ENCODE measurements around the gene NINJ2. TPM values are rescaled to one million over a fixed set of nuclear protein-coding genes. Genes with fewer than 3 reads are reported as not detected.
A peak's percentile ranks its signal among the peaks of the same experiment; 100 is the strongest.

The NINJ2 gene
- total RNA-seq, 2 experiments from 2014 or later, result 5.1 to 7.5 TPM

DNA sequence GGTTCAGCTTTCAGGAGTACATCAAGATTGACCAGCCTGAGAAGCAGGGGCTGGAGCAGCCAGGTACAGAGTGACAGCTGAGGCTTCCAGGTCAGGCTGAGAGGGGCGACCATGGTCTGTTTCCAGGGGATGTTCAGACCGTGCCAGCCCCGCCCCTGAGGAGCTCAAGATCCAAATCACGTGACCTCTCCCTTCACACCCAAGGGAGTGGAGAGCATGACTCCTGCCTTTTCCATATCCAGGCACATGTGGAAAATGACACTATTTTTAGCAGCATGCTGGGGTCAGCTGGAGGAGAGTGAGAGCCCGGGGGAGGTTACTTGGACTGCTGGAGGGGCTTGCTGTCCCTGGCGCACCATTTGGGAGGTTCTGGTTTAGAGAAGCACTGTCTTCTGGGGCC is 110.8 kb downstream of the NINJ2 start:
- H3K36me3 Mint-ChIP-seq, result no peaks in the 10 kb centered on the region
- H3K27ac Mint-ChIP-seq, result no peak overlapping the region
- ChIA-PET CTCF (interaction anchor here (2.9 kb wide), 1 partner anchor 99 kb away, joined by 36 read pairs; no protein-coding TSS in a partner anchor), POLR2A (no interaction called here)
- no peak overlapping the region for H3K4me3 Mint-ChIP-seq
- intact Hi-C loops (cut with micrococcal nuclease), result no loop called here
- no peak for DNase-seq
- H3K4me1 Mint-ChIP-seq (ENCODE audit: low read depth), result peaks cover 26% of the 10 kb centered on the region
- H3K27me3 Mint-ChIP-seq, result no peaks in the 10 kb centered on the region
- H3K9me3 Mint-ChIP-seq, result no peaks in the 10 kb centered on the region

DNA sequence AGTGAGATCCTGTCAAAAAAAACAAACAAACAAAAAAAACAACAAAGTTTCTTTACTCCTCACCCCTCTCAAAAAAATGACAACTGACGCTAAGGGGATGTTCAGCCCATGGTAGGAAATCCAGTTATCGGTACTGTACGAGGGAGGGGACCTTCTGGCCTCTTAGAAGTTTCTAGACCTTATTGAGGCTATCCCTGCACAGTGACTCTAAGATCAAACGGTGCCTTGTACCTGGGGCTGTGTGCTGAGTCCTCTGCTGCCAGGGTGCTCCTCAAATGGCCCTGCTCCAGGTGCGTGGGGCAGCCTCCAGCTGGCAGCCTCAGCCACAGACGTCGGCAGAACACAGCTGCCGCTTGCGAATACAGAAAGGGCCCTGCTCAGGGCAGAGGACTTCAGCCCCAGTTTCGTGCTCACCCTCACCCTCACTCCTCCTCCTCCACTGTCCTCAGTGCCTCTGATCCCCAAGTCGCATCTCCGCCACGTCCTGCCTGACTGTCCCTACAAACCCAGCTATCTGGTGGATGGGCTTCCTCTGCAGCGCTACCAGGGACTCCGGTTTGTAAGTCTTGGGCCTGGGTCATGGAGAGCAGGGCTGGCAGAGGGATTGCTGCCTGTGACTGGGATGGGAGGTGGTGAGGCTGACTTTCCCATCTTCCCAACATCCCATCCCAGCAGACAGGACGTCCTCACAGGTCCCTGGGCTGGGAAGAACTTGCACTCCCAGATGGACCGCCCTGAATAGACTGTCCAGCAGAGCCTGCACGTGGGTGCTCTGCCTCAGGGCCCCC is 112.6 kb downstream of the NINJ2 start:
- intact Hi-C loops (cut with micrococcal nuclease), result no loop called here
- CTCF ChIA-PET, result interaction anchor here (1.1 to 2.9 kb wide), 3 partner anchors 9 to 108 kb away, joined by 4 to 36 read pairs (median 5); no protein-coding TSS in a partner anchor
- peaks cover 32% of the 10 kb centered on the region for H3K4me1 Mint-ChIP-seq (ENCODE audit: low read depth)

DNA sequence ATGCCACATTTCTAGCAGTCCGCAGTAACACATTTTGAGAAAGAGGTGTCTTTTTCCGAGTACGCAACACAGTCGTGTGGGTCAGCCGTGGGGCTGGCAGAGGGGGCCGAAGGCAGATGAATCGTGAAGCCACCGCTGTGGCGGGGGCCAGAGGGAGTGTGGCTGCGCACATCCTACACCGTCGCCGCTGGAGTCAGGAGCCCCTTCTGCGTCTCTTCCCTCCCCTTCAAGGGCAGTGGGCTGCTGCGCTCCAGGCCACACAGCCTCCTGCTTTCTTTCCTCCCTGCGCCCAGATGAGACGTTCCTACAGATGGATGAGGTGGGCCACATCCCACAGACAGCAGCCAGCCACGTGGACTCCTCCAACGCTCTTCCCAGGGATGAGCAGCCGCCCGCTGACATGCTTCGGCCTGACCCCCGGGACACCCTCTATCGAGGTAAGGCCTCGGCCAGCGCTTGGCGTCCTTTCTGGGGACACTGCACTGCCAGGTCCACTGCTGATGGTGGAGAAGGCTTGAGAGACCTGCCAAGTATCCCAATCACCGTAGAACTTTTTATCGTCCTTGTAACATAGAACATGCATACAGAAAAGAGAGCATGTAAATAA is 113.7 kb downstream of the NINJ2 start:
- intact Hi-C loops (cut with micrococcal nuclease), result no loop called here
- Mint-ChIP-seq H3K9me3 (no peaks in the 10 kb centered on the region), H3K36me3 (no peaks in the 10 kb centered on the region), H3K27me3 (peaks cover 6% of the 10 kb centered on the region), H3K4me3 (no peak overlapping the region), H3K27ac (no peak overlapping the region), H3K4me1 (ENCODE audit: low read depth) (peaks cover 30% of the 10 kb centered on the region)
- DNase-seq, result no peak
- POLR2A ChIA-PET, result no interaction called here
- CTCF ChIA-PET, result interaction anchor here (3.5 kb wide), 1 partner anchor 95 kb away, joined by 136 read pairs; the partner anchor contains the start of gene B4GALNT3

More for the DNA sequence above, 112.6 kb downstream of the NINJ2 start:
- Mint-ChIP-seq H3K27ac (no peak overlapping the region), H3K4me3 (no peak overlapping the region), H3K36me3 (no peaks in the 10 kb centered on the region), H3K9me3 (no peaks in the 10 kb centered on the region), H3K27me3 (peaks cover 3% of the 10 kb centered on the region)
- POLR2A ChIA-PET, result no interaction called here
- no peak for DNase-seq

DNA sequence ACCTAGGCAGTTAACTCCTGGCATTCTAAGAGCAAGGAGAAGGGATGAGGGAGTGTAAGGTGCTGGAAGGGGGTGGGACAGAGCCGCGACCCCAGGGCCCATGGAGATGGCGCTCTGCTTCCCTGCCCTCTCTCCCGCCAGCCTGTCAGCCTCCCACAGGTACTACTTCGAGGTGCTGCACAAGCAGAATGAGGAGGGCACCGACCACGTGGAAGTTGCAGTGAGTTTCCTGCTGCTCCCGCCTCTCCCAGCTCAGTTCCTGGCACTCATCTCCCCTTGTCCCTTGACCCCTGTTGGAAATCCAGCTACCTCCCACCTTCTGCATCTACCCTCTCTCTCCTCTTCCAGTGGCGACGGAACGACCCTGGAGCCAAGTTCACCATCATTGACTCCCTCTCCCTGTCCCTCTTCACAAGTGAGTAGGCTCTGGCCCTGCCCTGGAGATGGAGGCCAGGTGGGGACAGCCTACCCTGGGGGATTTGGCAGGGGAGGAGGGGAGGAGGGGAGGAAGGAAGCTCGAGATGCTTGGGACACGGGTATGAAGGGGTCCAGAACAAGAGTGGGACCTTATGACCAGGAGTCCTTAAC is 115.3 kb downstream of the NINJ2 start:
- no peaks in the 10 kb centered on the region for H3K9me3 Mint-ChIP-seq

DNA sequence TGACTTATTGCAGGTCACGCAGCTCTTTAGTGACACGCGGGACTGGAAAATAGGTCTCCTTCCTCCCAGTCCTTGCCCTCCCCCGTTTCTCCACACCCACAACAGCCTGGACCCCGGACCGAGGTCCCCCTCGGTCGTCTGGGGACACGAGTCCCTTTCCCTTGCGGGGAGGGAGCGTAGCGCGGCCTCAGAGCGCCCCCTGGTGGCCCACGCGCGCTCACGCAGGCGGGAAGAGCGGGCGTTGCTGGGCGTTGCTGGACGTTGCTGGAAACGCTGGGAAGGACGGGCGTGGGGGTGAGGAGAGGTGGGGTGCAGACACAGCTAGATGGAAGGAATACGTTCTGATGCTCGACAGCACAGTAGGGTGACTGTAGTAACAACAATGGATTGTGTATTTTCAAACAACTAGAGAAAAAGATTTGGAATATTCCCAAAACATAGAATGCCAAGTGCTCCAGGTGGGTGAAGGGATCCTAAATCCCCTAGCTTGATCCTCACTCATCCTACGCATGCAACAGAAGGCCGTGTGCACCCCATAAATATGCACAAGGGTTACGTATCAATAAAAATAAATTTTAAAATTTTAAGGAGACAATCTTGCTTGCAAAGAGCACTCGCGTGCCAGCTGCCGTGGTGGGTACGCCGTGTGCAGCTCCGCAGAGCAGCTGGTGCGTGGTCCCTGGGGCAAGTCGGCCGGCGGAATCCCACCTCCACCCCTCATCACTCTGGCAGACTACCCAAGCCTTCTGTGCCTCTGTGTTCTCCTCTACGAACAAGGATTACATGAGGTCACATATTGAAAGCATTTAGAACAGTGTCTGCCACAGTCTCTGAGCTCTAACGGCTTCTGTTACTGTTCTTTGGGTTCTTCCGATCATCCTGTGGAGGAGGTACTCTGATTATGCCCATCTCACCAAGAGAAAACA is 116.1 kb downstream of the NINJ2 start:
- ChIA-PET CTCF (interaction anchor here (0.6 to 3.5 kb wide), 20 partner anchors 9 to 1055 kb away, joined by 3 to 136 read pairs (median 5); partner anchors contain the start of genes B4GALNT3, CCDC77 and ERC1), POLR2A (interaction anchor here (0.8 kb wide), 1 partner anchor 87 kb away, joined by 3 read pairs; the partner anchor contains the start of gene B4GALNT3)
- Mint-ChIP-seq H3K9me3 (no peaks in the 10 kb centered on the region), H3K27ac (no peak overlapping the region), H3K4me3 (no peak overlapping the region), H3K27me3 (peaks cover 10% of the 10 kb centered on the region), H3K36me3 (no peaks in the 10 kb centered on the region), H3K4me1 (ENCODE audit: low read depth) (peaks cover 10% of the 10 kb centered on the region)
- intact Hi-C loops (cut with micrococcal nuclease), result loop anchor here (1.0 kb wide), 1 partner anchor 94 kb away; no protein-coding TSS in a partner anchor
- peak; percentile 80 for DNase-seq

More for the DNA sequence above, 115.3 kb downstream of the NINJ2 start:
- DNase-seq, result no peak
- Mint-ChIP-seq H3K4me1 (ENCODE audit: low read depth) (peaks cover 18% of the 10 kb centered on the region), H3K27ac (no peak overlapping the region), H3K27me3 (peaks cover 10% of the 10 kb centered on the region), H3K4me3 (no peak overlapping the region), H3K36me3 (no peaks in the 10 kb centered on the region)
- CTCF ChIA-PET, result interaction anchor here (0.8 to 3.5 kb wide), 17 partner anchors 8 to 1054 kb away, joined by 3 to 136 read pairs (median 6); partner anchors contain the start of genes B4GALNT3, CCDC77 and ERC1
- POLR2A ChIA-PET, result no interaction called here
- intact Hi-C loops (cut with micrococcal nuclease), result loop anchor here (1.0 kb wide), 1 partner anchor 95 kb away; no protein-coding TSS in a partner anchor

DNA sequence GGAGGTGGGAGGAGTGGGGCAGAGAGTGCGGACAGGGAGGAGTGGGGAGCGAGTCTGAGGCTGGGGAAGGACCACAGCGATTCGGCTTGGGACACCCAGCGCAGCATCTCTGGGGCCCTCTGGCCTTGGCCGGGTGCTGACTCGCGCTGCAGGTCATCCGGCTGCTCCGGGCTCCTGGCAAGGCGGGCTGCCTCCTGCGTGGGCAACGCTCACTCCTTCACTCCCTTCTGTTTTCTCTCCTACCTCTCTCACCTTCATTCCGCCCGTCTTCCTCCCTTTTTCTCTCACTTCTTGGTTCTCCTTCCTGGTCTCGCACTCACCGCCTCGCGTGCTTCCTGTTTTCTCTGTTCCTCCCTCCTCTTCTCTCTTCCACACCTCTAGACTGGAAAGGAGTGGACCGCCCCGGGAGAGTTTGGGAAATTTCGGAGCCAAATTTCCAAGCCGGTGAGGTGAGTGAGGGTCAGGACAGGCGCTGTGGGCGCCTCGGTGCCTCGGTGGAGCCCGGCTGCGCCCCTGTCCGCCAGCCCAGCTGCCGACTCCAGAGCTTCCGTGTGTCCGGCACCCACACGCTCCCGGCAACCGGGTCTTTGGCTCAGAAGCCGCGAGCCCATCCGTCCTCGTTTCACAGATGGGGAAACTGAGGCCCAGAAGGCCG is 116.9 kb downstream of the NINJ2 start:
- Mint-ChIP-seq H3K9me3 (no peaks in the 10 kb centered on the region), H3K27ac (no peak overlapping the region), H3K4me1 (ENCODE audit: low read depth) (peaks cover 6% of the 10 kb centered on the region), H3K4me3 (no peak overlapping the region), H3K36me3 (no peaks in the 10 kb centered on the region), H3K27me3 (peaks cover 10% of the 10 kb centered on the region)
- DNase-seq, result no peak
- intact Hi-C loops (cut with micrococcal nuclease), result no loop called here
- CTCF ChIA-PET, result interaction anchor here (0.6 to 3.5 kb wide), 14 partner anchors 10 to 1055 kb away, joined by 3 to 136 read pairs (median 6); partner anchors contain the start of genes B4GALNT3 and CCDC77
- POLR2A ChIA-PET, result interaction anchor here (0.8 kb wide), 1 partner anchor 87 kb away, joined by 3 read pairs; the partner anchor contains the start of gene B4GALNT3

DNA sequence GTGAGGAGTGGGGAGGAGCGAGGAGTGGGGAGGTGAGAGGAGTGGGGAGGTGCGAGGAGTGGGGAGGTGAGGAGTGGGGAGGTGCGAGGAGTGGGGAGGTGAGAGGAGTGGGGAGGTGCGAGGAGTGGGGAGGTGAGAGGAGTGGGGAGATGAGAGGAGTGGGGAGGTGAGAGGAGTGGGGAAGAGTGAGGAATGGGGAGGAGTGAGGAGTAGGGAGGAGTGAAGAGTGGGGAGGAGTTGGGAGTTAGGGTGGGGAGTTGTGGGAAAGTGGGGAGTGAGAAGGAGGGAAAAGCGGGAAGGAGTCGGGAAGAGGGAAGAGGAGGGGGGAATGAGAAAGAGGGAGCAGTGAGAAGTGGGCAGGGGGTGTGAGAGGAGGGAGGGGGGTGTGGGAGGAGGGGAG is 117.4 kb downstream of the NINJ2 start:
- no peak overlapping the region for H3K4me3 Mint-ChIP-seq
- peaks cover 10% of the 10 kb centered on the region for H3K27me3 Mint-ChIP-seq
- no peak overlapping the region for H3K27ac Mint-ChIP-seq
- no peak for DNase-seq
- ChIA-PET CTCF (interaction anchor here (1.0 to 3.5 kb wide), 3 partner anchors 17 to 91 kb away, joined by 4 to 50 read pairs (median 4); no protein-coding TSS in a partner anchor), POLR2A (no interaction called here)
- intact Hi-C loops (cut with micrococcal nuclease), result no loop called here
- H3K36me3 Mint-ChIP-seq, result no peaks in the 10 kb centered on the region
- H3K9me3 Mint-ChIP-seq, result no peaks in the 10 kb centered on the region
- peaks cover 6% of the 10 kb centered on the region for H3K4me1 Mint-ChIP-seq (ENCODE audit: low read depth)

DNA sequence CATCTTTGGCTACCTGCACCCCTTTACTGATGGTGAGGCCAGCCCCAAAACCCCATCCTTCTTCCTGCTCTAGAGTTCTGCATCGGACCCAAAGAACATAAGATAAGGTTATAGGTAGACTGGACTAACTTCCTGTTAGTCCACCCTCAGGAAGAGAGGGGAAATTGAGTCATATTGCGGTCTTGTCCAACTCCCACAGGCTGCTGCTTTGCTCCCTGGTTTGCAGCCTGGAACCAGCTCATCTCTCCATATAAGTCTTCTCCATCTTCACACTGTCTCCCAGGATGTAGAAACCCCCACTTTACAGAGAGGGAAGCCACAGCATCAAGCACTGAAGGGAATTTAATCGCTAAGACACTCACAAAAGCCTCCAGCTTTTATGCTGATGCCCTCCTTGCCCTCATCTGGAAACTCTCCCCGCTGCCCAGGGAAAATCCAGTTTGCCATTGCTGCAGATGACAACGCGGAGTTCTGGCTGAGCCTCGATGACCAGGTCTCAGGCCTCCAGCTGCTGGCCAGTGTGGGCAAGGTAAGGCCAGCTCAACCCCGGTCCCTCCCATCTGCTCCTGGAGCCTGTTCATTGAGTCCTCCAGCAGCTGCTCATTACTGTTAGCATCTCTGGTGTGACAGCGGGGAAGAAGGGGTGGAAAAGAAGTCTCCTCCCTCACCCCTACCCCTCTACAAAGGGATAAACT is 118.2 kb downstream of the NINJ2 start:
- no peak overlapping the region for H3K4me3 Mint-ChIP-seq
- ChIA-PET CTCF (interaction anchor here (0.7 to 3.5 kb wide), 8 partner anchors 14 to 103 kb away, joined by 3 to 50 read pairs (median 4); no protein-coding TSS in a partner anchor), POLR2A (no interaction called here)
- peaks cover 12% of the 10 kb centered on the region for H3K4me1 Mint-ChIP-seq (ENCODE audit: low read depth)
- no peaks in the 10 kb centered on the region for H3K36me3 Mint-ChIP-seq
- no peak for DNase-seq
- peaks cover 10% of the 10 kb centered on the region for H3K27me3 Mint-ChIP-seq
- intact Hi-C loops (cut with micrococcal nuclease), result no loop called here
- no peak overlapping the region for H3K27ac Mint-ChIP-seq
- H3K9me3 Mint-ChIP-seq, result no peaks in the 10 kb centered on the region

DNA sequence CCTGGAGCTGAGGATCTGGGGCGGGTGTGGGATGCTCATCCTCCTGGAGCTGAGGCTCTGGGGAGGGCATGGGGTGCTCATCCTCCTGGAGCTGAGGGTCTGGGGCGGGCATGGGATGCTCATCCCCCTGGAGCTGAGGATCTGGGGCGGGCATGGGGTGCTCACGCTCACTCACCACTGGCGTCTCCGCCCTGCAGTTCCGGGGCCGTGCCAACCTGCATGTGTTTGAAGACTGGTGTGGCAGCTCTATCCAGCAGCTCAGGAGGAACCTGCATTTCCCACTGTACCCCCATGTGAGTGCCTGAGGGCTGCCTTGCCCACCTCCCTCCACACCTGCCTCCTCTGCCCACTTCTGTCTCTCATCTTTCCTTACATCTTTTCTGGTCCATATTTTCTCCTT is 119.1 kb downstream of the NINJ2 start:
- Mint-ChIP-seq H3K36me3 (no peaks in the 10 kb centered on the region), H3K4me3 (no peak overlapping the region), H3K27me3 (peaks cover 10% of the 10 kb centered on the region), H3K27ac (no peak overlapping the region), H3K4me1 (ENCODE audit: low read depth) (peaks cover 19% of the 10 kb centered on the region), H3K9me3 (no peaks in the 10 kb centered on the region)
- ChIA-PET CTCF (interaction anchor here (1.0 to 3.5 kb wide), 5 partner anchors 21 to 102 kb away, joined by 3 to 50 read pairs (median 5); no protein-coding TSS in a partner anchor), POLR2A (no interaction called here)
- intact Hi-C loops (cut with micrococcal nuclease), result no loop called here
- DNase-seq, result no peak

DNA sequence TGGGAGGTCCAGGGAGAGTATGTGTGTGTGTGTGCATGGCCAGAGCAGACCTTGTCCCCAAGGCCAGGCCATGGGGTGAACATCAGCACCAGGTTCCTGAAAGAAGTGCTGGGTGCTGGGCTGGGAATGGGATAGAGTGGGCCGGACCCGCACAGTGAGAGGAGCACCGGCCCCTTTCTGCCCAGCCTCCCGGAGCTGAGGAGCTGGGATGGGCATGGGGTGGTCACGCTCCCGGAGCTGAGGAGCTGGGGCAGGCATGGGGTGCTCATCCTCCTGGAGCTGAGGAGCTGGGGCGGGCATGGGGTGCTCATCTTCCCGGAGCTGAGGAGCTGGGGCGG is 120.2 kb downstream of the NINJ2 start:
- intact Hi-C loops (cut with micrococcal nuclease), result no loop called here
- POLR2A ChIA-PET, result no interaction called here
- no peaks in the 10 kb centered on the region for H3K9me3 Mint-ChIP-seq
- H3K4me3 Mint-ChIP-seq, result no peak overlapping the region
- DNase-seq, result no peak
- H3K27me3 Mint-ChIP-seq, result peaks cover 10% of the 10 kb centered on the region
- H3K36me3 Mint-ChIP-seq, result no peaks in the 10 kb centered on the region
- CTCF ChIA-PET, result interaction anchor here (3.5 kb wide), 1 partner anchor 89 kb away, joined by 50 read pairs; no protein-coding TSS in a partner anchor
- no peak overlapping the region for H3K27ac Mint-ChIP-seq
- H3K4me1 Mint-ChIP-seq (ENCODE audit: low read depth), result peaks cover 25% of the 10 kb centered on the region
